Left kidney (tissue), 2 donors: ENCODE measurements around the gene H6PD. TPM values are rescaled to one million over a fixed set of nuclear protein-coding genes. Genes with fewer than 3 reads are reported as not detected.

ENCODE experiments used
- DNase-seq: peaks from one replicate; pipeline ENCODE4 v3.0.0-alpha.2; 2013
- polyA plus RNA-seq: library from polyadenylated mRNA; unstranded; fragments of 120-200 nt; gene quantifications from one replicate; pipeline ENCODE4 v1.2.1, GENCODE V29; 2013; ENCODE audit not compliant: insufficient read length

Gene H6PD
- polyA plus RNA-seq, 1 donor = 41.6 TPM

DNA sequence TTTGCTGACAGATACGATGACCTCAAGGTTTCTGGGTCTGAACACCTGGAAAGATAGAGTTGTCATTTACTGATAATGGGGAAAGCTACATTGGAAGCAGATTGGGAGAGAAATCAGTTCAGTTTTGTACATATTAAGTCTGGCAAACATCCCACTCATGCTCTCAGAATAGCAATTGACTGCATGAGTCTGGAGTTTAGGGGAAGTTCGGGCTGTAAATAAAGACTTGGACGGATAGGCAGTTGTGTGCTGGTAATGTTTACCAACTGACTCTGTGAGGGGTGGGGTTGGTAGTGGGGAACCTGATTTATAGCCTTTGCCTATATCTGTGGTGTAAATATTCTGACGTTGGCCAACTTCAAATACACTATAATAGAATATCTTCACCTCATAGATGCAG, 4.0 kb downstream of the H6PD start:
- no peak for DNase-seq

DNA sequence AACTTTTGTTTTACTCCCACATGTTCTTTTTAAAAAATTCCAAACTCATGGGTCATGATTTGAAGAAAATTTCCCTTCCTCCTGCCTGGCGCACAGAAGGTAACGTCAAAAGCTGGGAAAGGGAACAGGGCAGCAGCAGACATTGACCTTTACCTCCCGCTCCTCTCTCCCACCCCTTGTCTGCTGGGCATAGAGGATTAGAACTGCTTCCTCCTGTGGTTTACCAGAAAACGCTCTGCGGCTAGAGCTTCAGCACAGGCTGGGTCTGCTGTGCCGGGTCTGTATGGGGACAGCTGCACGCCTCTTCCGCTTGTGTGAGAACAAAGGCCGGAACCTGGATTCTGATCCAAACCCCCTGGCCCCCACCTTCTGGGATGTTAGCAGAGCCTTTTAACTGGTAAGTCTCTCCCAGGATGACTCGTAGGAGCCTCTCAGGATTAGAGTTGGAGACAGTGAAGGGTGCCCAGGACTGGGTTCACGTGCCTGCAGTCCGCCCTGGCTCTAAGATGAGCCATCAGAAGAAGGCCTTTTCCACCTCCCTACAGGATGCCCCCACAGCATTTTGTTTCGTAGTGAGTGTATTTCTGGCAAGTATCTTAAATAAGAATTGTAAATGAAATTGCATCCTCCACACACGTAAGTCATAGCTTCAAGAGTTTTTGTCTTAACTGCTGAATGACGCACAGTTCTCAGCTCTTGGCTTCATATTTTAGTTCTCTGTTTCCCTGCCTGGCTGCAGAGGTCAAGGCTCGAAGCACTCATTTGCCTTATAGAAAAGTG, 5.2 kb downstream of the H6PD start:
- DNase-seq = no peak

DNA sequence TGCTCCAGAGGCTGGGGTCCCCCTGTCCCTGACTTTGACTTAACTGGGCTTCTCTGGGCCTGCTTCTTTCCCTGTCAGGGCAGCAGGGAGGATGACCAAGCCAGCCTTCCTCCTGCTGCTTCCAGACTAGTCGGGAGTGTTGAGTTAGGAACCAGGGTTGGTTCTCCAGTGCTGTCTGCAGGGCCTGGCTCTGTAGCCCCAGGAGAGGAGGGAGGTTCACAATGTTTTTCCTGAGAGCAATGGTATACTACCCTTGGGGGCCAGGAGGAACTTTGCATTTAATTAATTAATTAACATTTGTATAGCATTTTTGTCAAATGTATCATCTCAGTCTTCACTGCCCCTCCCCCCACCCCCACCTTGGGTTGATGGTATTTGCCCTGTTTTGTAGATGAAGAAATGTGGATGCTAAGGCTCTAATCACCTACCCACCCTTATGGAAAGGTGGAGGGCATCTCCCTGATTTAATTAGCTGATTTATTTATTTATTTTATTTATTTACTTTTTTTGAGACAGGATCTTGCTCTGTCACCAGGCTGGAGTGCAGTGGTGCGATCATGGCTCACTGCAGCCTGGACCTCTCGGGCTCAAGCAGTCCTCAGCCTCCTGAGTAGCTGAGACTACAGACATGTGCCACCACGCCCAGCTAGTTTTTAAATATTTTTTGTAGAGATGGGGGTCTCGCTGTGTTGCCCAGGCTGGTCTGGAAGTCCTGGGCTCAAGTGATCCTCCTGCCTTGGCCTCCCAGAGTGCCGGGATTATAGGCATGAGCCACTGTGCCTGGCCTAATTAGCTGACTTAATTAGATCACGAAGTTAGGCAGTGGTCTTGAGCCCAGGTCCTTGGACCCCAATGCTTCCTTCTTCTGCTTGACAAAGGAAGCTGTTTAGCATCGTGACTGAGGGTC, 6.6 kb downstream of the H6PD start:
- DNase-seq = no peak

DNA sequence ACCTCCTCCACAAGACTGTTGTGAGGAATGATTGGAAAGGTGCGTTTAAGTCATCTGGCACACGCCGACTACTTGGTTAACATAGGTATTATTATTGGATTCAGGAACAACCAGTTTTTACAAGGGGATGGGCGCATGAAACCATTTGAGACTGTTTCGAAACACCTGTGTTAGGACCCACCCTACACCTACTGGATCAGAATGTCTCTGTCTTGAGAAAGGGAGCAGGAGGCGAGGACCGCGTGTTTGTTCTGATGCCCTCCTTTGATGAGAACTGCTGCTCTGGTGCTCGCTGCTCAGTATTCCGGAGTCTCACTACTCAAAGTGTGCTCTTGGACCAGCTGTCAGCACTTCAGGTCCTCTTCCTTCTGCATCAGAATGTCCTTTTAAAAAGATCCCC, 7.3 kb downstream of the H6PD start:
- DNase-seq = no peak

DNA sequence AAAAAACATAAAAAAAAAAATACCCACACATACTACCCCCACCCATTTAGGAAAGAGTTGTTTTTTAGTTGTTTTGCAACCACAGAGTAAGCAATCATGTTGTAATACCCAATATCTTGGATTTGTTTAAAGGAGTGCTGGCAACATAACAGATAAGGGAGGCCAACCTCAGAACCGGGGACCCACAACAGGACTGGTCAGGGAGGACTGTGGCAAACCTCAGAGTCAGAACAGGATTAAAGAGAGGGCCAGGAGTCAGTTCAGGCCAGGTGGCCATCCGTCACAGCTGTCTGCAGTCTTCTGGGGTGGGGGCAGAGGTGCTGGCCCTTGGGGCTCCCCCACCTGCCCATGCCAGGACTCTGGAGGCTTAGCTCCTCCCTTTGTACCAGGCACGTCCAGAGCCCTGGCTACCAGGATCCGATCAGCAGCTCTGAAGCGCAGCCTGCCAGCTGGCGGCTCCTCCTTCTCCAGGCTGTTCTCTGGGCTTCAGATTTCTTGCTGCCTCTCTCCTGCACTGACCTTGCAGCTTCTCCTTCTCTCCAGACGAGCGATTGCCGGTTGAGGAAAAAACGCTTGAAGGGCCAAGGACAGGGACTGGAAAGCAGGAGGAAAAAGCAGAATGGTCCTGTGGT, 7.9 kb downstream of the H6PD start:
- DNase-seq = no peak

DNA sequence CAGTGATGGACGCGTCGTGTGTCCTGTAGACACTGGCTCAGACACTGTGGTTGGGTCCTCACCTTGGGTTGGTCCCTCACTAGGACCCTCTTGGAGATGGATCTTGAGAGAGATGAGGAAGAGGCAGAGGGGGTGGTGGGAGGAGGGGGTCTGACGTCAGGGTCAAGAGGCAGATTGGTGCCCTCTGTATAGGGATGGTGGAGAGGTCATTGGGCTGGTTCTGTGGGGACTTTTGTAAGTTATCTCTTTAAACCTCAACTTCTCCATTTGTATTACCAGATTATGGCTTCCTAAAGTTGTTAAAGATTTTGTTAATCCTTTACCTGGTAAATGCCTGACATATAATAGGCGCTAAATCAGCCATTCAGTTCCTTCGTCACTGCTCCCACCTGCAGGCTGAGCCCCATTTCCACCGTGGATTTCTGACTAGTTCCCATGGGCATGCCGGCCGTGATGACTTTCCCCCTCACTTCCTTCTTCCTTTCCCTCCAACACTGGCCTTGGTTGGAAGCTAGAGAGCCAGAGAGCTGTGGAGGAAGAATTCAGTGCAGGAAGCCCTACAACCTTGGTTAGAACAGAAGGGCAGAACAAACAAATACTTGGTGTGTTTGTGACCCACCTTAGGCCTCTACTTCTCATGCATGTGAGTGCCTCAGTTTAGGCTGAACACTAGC, 8.6 kb downstream of the H6PD start:
- DNase-seq = no peak

DNA sequence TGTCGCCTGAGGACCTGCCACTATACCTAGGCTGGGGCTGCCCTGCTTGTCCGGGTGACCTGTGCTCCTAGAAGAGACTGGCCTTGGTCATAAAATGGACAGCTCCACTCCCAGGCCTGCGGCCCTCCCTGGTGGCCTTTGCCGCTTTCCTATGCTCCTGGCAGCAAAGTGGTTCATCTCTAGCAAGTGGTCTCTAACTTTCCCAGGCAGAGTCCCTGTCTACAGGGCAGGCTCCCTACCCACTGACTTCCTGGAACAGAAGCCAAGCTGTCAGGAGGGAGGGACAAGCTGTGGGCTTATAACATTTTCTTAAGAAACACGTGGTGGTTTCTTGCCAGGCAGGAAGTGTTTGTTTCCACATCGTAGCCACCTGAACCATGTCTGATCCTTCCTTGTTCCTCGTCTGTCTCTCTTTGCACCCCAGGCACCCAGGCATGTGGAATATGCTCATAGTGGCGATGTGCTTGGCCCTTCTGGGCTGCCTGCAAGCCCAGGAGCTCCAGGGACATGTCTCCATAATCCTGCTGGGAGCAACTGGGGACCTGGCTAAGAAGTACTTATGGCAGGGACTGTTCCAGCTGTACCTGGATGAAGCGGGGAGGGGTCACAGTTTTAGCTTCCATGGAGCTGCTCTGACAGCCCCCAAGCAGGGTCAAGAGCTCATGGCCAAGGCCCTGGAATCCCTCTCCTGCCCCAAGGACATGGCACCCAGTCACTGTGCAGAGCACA, 10.1 kb downstream of the H6PD start:
- DNase-seq = no peak

DNA sequence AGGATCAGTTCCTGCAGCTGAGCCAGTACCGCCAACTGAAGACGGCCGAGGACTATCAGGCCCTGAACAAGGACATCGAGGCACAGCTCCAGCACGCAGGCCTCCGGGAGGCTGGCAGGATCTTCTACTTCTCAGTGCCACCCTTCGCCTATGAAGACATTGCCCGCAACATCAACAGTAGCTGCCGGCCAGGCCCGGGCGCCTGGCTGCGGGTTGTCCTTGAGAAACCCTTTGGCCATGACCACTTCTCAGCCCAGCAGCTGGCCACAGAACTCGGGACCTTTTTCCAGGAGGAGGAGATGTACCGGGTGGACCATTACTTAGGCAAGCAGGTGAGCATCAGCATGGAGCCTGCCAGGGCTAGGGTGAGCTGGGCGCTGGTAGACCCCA, 10.7 kb downstream of the H6PD start:
- DNase-seq = no peak

DNA sequence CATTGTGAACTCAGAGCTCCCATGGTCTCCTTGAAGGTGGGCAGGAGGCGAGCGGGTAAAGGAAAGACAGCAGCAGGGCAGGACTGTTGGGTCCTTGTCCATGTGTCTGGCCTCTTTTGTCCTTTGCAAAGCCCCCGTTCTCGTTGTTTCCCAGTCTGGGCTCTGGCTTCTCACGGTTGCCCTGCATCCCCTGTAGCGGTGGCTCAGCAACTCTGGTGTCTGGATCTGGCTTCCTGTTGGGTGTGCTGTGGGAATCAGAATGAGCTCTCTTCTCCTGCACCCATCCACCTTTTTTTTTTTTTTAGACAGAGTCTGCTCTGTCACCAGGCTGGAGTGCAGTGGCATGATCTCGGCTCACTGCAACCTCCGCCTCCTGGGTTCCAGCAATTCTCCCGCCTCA, 11.1 kb downstream of the H6PD start:
- no peak for DNase-seq

DNA sequence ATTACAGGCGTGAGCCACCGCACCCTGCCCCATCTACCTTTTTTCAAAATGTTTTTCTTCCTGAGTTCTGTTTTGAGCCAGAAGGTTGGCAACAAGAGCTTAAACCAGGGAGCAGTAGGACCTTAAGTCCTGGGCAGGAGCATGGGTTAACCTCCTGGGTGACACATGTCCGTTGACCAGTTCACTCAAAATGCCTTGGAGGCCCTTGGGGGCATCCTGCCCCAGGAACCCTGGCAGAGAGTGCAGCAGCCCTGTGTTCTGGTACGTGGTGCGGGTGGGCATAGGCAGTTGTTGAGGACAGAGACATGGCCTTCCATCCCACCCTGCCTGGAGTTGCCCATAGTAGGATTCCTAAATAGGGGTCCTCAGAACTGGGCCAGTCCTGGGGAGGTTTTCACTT, 11.6 kb downstream of the H6PD start:
- no peak for DNase-seq

DNA sequence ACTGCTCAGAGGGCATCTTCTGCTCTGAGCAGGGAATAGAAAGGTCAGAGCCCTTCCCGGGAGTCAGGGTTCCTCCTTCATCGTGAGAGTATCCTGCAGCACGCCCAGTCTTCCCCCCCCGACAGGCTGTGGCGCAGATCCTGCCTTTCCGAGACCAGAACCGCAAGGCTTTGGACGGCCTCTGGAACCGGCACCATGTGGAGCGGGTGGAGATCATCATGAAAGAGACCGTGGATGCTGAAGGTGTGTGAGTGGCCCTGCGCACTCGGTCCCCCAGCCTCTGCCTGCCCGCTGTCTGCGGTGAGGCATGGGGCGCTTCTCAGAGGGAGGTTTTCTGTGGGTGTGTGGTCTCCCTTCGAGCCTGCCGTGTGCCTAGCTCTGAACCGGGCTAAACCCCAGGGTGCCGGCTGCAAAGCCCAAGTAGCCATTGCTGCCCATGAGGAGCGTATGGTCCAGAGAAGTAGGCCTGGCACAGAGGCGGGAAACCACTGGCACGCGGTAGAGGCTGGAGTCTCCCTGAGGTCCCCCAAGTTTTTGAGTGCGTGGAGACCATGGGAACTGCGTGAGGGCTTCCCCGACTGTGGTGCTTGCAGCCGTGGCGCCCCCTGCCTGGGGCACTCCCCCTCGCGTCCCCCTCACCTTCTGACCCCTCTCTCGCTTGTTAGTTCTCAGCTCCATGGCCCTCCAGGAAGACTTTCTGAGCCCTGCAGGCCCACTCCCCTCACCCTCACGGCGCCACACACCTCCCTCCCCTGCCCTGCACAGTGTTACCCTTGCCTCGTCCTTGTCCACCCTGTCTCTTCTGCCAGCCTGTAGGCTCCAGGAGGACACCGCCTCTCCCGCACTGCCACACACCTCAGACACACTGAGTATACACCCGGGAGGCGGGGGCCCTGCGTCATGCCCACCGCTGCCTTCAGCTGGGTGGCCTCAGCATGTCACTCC, 12.5 kb downstream of the H6PD start:
- no peak for DNase-seq

DNA sequence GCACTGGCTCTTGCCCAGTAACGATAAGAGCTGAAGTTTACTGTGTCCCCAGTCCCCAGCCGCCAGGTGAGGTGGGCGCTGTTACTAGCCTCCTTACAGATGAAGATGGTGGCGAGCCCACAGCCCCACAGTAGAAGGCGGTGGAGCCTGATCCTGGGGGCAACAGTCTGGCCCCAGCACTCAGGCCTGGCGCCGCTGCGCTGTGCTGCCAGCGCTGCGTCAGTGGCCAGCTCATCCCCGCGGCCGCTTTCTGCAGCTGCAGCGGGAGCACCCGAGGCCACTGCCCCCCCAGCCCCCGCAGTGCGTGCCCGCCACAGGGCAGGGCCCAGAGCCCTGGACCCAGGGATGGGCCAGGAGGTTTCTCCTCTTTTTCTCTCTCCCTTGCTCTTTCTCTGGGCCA, 13.3 kb downstream of the H6PD start:
- DNase-seq = no peak

DNA sequence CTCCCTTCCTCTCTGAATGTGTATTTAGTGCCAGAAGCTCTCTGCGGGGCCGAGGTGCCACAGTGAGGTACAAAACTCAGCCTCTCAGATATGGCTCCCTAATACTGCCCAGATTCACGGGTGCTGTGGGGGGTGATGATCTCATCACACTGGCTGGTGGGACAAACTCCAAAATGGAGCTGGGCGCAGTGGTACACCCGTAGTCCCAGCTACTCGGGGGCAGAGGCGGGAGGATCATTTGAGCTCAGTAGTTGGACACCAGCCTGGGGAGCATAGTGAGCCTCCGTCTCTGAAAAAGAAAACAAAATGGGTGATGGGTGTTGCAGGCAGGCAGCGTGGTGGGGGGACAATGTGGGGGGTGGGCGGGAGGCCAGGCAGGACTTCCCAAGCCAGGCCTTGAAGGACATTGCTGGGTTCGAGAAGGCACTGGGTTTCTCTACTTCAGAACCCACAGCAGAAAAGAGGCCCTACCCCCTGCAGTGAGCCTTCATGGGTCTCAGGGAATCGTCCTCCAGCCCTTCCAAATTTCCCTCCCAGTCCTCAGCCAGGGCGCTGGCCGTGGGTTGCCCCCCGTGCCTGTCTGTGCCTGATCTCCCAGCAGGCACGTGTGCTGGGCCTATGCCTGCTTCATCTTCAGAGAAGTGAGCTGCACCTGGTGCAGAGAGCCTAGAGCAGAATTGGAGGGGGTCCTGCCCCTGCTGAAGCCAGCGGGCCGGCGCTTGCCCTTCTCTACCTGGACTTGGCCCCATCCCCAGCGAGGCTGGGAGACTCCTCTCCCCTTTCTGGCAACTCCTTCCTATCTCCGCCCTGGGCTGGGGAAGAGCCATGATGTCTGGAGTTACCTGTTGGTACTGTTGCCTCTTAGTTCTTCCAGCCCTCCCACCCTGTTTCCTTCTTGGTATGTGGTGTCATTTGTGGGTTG, 14.0 kb downstream of the H6PD start:
- no peak for DNase-seq

DNA sequence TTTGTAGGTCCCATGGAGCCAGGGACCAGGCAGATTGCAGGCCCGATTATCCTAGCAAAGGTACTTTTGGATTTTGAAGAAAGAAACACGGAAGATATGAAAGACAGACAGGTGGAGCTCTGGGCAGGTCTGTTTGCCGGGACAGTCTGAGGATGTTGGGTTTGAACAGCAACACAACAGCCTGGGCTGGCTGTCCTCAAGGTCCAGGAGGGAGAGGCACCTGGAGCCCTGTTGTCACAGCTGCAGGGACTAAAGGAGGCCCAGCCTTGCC, 14.6 kb downstream of the H6PD start:
- DNase-seq = no peak

DNA sequence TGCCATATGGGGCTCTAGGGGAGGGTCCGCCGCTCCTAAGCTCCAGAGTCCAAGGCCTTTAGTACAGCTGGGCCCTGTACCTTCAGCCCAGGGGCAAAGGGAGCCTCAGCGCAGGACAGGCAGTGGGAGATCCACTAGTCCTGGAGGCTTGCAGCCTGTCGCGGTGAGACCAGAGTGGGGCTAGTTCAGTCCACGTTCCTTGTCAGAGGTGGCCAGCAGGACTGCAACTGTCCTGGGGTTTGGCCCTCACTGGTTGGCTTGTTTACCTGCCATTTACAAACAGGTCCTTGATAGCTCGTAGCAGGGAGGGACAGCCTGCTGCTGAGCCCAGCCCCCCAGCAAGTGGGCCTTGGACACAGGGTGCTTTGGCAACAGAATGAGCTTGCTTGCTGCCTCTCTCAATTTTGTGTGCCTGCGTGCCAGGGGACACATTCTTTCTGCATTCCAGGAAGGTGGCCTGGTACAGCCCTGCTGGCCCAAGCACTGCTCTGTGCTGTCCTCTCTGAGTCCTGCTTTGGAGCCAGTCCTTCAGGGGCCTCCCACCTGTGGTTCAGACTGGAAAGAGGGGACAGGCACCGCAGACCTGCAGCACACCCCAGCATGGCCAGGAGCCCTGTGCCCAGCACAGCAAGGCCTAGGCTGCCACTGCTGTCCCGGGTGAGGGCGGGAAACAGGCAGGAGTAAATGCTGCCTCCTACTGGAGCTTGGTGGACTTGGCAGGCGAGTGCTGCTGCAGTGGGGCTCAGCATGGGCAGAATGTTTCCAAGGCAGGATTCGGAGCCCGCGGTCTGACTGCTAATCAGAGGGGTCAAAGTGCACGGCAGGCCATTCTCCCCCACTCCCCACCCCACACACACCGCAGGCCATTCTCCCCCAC, 15.2 kb downstream of the H6PD start:
- DNase-seq = no peak

DNA sequence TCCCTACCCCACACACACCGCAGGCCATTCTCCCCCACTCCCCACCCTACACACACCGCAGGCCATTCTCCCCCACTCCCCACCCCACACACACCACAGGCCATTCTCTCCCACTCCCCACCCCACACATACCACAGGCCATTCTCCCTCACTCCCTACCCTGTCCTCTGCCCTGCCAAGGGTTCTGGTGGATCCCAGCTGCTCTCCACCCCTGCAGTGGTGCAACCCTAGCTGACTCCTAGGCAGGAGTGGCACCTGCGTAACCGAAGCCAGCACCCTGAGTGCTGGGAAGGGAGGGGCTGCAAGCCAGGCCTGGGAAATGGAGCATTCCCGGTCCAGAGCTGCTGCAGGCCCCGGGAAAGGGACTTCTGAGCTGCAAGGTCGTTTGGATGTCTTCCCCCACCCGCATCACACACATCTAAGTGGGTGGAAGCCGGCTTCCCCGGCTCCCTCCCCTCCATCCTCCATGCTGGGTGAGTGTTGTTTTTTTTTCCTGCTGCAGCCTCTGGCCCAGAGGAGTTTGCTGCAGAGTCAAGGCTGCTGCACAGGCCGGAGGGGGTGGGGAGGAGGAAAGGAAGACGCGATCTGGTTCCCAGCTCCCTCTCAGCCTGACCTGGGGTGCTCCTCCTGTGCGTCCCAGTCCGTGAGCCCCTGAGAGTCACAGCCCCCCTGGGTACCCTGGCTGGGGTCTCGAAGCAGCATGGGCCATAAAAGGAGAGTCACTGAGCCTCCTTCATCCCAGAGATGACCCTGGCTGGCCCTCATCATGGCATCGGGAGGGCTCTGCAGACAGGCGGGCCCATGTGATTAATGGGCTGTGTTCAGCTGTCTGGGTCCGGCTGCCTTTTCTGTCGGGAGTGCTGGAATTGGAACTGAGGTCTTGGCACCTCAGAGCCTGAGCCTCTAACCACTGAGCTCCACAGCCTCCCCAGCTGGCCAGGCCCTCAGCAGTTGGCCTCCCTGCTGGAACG, 16.1 kb downstream of the H6PD start:
- DNase-seq = no peak

DNA sequence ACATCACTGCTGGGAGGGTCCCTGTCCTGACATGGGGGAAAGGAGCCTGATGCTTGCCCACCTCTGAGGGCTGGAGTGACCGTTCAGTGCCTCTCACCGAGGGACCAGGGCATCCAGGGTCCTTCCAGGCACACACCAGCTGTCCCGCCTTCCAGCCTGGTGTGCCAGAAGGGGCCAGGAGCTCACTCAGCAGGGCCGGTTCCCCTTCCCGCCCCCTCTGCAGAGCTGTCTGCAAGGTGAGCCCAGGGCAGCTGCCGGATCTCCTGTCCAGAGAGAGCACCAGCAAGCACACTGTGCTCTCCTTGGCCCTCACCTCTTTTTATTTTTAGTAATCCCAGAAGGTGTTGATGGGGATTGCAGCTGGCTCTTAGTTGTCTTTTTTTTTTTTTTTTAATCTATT, 16.9 kb downstream of the H6PD start:
- DNase-seq = no peak
